Suprapubic skin (tissue), 4 donors: ENCODE results near the gene C3.

Experiments used
- POLR2A ChIP-seq, 2 donors: fragments of 450-650 bp; IDR thresholded peaks; one replicate each; pipeline ENCODE4 v1.6.1; 2017; ENCODE audit warnings: antibody characterized with exemption in 2 of 2, mild to moderate bottlenecking in 2 of 2, moderate library complexity in 2 of 2
- POLR2AphosphoS5 ChIP-seq, 3 donors: sonication (generic); formaldehyde crosslinking; IDR thresholded peaks; one replicate each; pipeline ENCODE4 v1.6.1; 2017; ENCODE audit warnings: antibody characterized with exemption in 3 of 3

DNA sequence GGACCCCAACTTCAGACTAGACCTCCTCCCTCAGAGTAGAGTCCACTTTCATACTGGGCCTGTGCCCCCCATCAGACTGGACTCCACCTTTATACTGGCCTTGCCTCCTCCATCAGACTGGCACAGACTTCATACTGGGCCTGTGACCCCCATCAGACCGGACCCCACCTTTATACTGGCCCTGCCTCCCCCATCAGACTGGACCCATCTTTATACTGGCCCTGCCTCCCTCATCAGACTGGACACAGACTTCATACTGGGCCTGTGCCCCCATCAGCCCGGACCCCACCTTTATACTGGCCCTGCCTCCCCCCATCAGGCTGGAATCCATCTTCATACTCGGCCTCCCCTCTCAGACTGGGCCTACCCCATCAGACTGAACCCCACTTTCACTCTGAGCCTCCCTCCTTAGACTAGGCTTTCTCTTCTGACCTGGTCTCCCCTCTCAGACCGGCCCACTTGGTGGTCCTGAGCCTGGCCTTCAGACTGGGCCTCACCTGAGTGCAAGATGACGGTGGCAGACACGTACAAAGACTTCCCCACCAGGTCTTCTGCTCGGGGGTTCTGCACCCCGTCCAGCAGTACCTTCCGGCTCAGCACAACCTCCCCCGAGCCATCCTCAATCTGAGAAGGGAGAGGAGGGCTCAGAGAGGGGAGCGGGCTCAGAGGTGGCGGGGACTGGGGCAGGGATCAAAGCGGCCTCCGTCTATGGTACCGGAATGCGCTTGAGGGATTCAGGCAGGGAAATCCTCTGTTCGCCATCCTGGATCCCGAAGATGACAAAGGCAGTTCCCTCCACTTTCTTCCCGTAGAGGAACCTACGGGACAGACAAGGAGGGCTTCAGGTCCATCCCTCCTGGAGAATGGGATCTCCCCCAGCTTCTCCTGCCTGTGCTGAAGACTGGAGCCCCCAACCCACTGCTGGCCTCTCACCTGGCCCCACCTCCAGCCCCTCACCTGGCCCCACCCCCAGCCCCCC lies 7.5 kb downstream of the C3 start:
- TF ChIP-seq POLR2A (IDR thresholded peaks at IDR 0.05): no peak
- no peak for TF ChIP-seq POLR2AphosphoS5 (IDR thresholded peaks at IDR 0.05)
